Activated CD4-positive, alpha-beta T cell treated with anti-CD3 and anti-CD28 coated beads, Interleukin-10, Interleukin-2, amounts not matched to agents 100 ng/mL and 50 ng/mL, durations not matched to agents 16 hours and 8 hours (primary cell): ENCODE measurements around the gene CACNA1I.
A peak's percentile ranks its signal among the peaks of the same experiment; 100 is the strongest.

Experiments used
- DNase-seq: peaks from one replicate; pipeline ENCODE4 v3.0.0-alpha.2; 2020

CACNA1I gene

DNA sequence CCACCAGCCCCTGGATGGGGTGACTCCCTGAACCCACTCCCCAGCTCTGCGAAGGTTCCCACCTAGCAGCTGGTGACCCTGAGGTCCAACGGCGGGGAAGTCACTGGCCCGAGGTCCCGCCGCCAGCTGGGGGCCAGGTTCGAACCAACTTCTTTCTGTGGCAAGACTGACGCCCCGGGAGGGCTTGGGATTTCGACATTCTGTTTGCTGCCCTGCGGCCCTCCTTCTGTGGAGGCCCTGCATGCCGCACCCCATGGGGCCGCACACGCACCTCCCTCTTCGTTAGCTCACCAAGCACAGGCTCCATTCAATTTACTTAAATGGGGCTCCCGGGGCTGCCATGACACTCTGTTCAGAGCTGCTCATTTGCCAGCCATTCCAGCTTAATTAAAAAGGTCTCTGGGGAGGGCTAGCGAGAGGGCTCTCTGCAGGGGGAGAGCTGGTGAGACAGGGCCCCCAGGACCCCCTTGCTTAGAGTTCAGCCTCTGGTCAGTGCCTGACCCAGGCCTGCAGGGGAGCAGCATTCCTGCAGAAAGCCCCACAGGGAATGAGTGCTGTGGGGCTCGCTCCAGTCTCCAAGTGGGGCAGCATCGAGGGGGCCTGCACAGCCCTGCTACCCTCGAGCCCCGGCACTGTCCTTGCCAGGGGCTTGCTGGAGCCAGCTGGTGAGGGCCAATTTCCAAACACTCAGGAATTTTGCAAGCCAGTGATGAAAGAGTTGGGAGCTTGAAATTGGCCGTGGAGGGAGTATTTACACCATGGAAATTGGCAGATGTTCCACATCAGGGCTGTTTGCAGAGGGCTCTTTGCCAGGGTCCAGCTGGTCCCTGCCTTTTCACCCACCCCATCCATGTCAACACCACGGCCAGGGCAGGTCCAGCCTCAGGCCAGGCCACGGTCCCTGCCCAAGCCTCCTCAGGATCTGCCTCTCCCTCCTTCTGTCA, 80.8 kb downstream of the CACNA1I start:
- no peak for DNase-seq

DNA sequence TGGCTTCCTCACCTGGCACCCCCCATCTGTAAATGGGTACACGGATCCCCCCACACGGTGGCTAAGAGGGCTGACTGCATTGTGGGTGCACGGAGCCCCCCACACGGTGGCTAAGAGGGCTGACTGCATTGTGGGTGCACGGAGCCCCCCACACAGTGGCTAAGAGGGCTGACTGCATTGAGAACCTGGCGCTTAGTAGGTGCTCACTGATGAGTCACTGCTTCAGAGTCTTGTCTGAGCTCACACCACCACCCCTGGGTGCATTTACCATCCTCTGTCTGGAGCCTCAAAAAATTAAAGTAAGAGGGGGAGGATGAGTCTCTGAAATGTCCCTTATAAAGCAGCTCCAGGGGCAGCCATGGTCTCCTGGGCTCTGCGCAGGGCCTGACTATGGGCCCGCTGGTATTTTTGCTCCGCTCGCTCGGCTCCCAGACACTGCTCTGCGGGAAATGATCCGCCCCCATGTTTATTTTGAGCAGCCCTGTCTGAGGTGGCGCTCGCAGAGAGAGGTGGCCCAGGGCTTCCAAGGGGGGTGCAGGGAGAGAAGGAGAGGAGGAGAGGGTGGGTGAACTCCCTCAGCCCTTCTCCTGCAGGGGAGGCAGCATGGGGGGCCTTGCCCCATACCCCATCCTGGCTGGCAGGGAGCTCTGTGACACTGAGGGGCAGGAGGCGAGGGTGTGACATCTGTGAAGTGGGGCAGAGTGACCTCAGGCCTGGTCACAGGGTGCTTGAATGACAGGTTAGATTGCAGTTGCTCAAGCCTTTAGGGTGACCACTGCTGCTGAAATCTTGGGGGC, 82.6 kb downstream of the CACNA1I start:
- no peak for DNase-seq

DNA sequence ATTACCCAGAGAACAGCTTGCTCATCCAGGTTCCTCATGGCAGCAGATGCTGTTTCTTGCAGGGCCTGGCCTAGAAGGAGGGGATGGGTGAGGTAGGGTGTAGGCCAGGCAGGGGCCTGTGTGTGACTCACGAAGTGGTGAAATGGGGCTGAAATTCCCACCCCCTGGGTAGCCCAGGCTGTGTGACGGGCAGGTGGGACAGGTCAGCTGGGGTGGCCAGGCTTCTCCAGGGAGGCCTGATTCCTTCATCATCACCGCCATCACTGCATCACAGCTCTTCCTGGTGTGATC, 83.2 kb downstream of the CACNA1I start:
- no peak for DNase-seq

GRCh38 chr22:39654131-39654926, 83.8 kb downstream of the CACNA1I start:
- no peak for DNase-seq

- no peak for DNase-seq
Measured at GRCh38 chr22:39655004-39655579, 84.5 kb downstream of the CACNA1I start.

- DNase-seq, result no peak
Measured at GRCh38 chr22:39655831-39656230, 85.3 kb downstream of the CACNA1I start.

- DNase-seq, result no peak
Measured at GRCh38 chr22:39656495-39657490, 86.2 kb downstream of the CACNA1I start.

DNA sequence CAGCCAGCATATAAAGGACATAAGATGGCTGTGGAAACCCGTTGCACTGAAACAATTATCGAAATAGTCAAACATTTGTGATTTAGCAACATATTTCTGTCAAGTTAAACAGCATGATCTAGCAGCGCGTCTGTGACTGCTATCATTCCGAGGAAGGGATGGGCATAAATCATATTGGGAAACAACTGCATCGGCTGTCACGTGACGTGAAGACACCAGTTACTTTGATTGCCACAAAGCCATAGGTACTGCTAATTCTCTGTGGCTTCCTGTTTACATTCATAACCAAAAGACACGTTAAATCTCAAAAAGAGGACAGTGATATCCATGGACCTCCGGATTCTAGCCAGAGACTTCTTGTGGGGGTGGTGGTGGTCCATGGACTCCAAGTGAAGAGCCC, 87.8 kb downstream of the CACNA1I start:
- DNase-seq, result peak; percentile 60

DNA sequence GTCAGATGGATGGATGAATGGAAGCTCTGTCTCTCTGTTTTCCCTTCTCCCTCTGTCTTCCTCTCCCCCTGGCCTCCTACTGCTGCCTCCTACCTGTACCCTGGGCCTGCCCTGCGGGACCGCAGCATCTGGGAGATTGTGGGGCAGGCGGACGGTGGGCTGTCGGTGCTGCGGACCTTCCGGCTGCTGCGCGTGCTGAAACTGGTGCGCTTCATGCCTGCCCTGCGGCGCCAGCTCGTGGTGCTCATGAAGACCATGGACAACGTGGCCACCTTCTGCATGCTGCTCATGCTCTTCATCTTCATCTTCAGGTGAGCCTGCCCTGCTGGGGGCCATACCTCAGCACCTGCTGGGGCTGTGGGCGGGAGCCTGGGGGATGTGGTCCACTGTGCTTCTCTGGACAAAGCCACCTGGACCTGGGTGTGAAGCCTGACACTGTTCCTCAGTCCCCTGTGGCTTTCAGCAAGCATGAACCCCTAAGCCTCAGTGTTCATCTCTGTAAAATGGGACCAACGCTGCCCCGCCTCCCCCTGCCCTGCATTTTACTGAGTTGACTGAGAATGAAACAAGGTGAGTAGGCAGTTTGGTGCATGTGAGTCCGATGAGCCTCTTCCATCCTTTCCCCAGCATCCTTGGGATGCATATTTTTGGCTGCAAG, 88.4 kb downstream of the CACNA1I start:
- peak; percentile 22 for DNase-seq

- DNase-seq, result no peak
Measured at GRCh38 chr22:39661501-39661841, 90.9 kb downstream of the CACNA1I start.

DNA sequence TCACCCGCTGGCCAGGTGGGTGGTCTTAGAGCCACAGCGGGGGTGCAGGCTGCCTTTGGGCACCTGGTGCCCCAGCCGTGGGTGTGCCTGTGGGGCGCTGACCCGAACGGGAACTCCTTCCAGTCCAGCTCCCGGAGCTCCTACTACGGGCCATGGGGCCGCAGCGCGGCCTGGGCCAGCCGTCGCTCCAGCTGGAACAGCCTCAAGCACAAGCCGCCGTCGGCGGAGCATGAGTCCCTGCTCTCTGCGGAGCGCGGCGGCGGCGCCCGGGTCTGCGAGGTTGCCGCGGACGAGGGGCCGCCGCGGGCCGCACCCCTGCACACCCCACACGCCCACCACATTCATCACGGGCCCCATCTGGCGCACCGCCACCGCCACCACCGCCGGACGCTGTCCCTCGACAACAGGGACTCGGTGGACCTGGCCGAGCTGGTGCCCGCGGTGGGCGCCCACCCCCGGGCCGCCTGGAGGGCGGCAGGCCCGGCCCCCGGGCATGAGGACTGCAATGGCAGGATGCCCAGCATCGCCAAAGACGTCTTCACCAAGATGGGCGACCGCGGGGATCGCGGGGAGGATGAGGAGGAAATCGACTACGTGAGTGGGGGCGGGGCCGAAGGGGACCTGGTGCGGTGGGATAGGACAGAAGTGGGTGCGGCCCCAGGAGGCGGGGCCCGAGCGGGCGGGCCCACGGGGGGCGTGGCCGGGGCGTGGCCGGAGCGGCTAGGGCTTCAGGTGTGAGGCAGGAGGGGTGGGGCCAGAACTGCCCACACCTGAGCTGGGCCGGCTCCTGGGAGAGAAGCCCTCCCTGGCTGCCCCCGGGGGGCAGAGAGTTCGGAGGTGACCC, 91.5 kb downstream of the CACNA1I start:
- peak; percentile 69 for DNase-seq

DNA sequence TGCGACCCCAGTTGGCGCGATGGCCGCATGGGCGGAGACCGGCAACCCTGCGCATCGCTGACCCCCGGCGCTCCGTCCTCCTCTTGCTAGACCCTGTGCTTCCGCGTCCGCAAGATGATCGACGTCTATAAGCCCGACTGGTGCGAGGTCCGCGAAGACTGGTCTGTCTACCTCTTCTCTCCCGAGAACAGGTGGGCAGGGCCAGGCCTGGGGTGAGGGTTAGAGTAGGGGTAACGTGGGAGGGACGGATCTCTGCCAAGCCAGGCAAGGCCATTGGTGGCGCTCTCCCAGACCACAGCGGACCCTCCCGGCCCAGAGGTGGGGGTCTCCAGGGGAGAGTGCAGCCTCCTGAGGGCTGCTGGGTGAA, 92.1 kb downstream of the CACNA1I start:
- DNase-seq, result no peak

- no peak for DNase-seq
Measured at GRCh38 chr22:39663751-39664150, 93.2 kb downstream of the CACNA1I start.

DNA sequence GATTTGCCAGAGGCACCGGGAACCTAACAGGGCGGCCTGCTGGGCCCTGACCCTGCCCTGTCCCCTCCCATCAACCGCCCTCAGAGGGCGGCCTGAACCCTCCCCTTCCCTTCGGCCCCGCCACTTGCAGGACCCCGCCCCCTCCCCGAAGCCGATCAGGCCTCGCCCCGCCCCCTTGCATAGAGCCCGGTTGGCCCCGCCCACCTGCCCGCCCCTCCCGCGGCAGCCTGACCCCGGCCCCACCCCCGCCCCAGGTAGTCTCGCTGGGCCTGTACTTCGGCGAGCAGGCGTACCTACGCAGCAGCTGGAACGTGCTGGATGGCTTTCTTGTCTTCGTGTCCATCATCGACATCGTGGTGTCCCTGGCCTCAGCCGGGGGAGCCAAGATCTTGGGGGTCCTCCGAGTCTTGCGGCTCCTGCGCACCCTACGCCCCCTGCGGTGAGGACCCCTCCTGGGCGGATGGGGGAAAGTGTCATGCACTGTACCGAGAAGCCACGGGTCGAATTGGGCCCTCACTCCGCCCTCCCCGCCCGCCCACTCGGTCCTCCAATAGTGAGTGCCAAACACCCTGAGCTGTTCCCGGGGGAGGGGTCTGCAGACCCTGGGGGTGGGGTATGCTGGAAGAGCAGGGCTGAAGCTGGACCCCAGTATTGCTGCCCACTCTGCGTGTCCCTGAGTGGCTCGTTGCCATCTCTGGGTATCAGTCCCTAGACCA, 94.1 kb downstream of the CACNA1I start:
- DNase-seq, result peak; percentile 16

- DNase-seq, result no peak
Measured at GRCh38 chr22:39665229-39665628, 94.7 kb downstream of the CACNA1I start.

GRCh38 chr22:39665661-39666431, 95.3 kb downstream of the CACNA1I start:
- no peak for DNase-seq

DNA sequence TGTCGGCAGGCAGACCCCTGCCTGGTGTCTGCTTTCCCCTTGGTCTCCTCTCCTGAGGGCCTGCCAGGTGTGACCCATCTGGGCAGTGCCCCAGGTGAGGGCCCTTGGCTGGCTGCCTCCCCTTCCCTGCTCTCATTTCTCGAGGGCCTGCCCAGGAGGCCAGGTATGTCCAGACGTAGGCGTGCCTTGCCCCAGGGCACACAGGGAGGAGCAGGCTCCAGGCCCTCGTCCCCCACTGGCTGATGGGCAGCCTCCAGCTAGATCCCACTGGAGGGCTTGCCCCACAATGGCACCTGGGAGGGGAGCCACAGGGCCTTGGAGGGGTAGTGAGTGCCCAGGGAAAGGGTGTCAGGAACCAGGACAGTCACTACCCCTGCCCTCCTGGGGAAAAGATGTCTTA, 95.9 kb downstream of the CACNA1I start:
- DNase-seq, result no peak

DNA sequence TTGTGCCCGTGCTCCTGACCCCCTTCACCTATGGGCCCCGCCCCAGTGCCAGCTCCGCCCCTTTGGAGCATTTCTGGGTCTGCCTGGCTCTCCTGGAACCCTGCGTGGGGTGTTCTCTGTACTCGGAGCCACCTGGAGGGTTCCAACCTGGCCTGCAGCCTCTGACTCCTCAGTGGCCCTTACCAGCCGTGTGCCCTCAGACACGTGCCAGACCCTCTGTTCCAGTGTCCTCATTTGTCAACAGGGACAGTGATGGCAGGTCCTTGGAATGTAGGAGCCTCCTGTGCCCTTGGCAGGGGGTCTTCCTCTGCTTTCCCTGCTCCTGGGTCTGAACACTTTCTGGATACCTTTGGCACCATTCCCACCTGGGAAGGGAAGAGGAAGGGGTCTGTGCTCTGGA, 96.4 kb downstream of the CACNA1I start:
- no peak for DNase-seq

DNA sequence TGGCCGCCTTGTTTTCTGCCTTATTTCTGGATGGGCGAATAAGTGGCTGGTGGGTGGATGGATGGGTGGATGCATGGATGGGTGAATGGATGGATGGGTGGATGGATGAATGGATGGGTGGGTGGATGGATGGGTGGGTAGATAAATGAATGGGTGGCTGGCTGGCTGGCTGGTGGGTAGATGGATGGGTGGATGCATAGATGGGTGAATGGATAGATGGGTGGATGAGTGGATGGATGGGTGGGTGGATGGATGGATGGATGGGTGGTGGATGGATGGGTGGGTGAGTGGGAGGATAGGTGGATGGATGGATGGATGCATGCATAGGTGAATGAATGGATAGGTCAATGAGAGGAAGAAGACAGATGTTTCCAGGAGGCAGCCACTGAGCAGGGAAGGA, 98.9 kb downstream of the CACNA1I start:
- DNase-seq, result no peak
